NB4 (cell line): Measurements from ENCODE around the gene TSPAN10.

Experiments
- DNase-seq: peaks from one replicate; pipeline ENCODE4 v3.0.0; 2010; ENCODE audit warnings: low read depth
- H3K4me3 ChIP-seq: one replicate; pipeline ENCODE4 v1.5.1; 2011; ENCODE audit warnings: mild to moderate bottlenecking, low read depth, low read length, moderate library complexity
- CTCF ChIP-seq: IDR thresholded peaks from one replicate; pipeline ENCODE4 v1.5.1; 2012; ENCODE audit warnings: low read depth, low read length
- MAX ChIP-seq: IDR thresholded peaks from 2 replicates; pipeline ENCODE4 v1.6.1; 2011; ENCODE audit warnings: low read depth, low read length
- MYC ChIP-seq: IDR thresholded peaks from 2 replicates; pipeline ENCODE4 v1.6.1; 2011; ENCODE audit warnings: low read depth, low read length
- POLR2A ChIP-seq: IDR thresholded peaks from 2 replicates; pipeline ENCODE4 v1.6.1; 2011; ENCODE audit warnings: mild to moderate bottlenecking; ENCODE audit not compliant: insufficient read length; ENCODE audit errors: extremely low read depth

TSPAN10 gene

GRCh38 chr17:81651692-81652091 is 14.7 kb downstream of the TSPAN10 start:
- no peak overlapping the region for H3K4me3 ChIP-seq
- no peak for DNase-seq
- TF ChIP-seq CTCF (no peak), MAX (no peak), POLR2A (no peak), MYC (no peak)

- H3K4me3 ChIP-seq = no peak overlapping the region
- TF ChIP-seq POLR2A (no peak), MYC (no peak), CTCF (no peak), MAX (peak; percentile 13; the same call in 1 of the 2 replicates)
- no peak for DNase-seq
Measured at GRCh38 chr17:81652906-81653771, 16.1 kb downstream of the TSPAN10 start.

GRCh38 chr17:81655378-81656117 is 18.6 kb downstream of the TSPAN10 start:
- DNase-seq = no peak
- no peak for TF ChIP-seq CTCF
- no peak for TF ChIP-seq MAX
- no peak for TF ChIP-seq MYC
- no peak for TF ChIP-seq POLR2A
- no peak overlapping the region for H3K4me3 ChIP-seq

- DNase-seq = peak; percentile 71
Measured at GRCh38 chr17:81656118-81656743, 19.2 kb downstream of the TSPAN10 start, which contains the start of gene PDE6G. Gene PDE6G (minus strand): TSS chr17:81656542. CDS start chr17:81653305, 3,237 bp downstream.

GRCh38 chr17:81656835-81657234 is 19.8 kb downstream of the TSPAN10 start:
- H3K4me3 ChIP-seq = no peak overlapping the region
- no peak for TF ChIP-seq MYC
- TF ChIP-seq MAX = no peak
- no peak for TF ChIP-seq CTCF
- TF ChIP-seq POLR2A = no peak
- DNase-seq = peak; percentile 65

More at GRCh38 chr17:81656118-81656743, 19.2 kb downstream of the TSPAN10 start, which contains the start of gene PDE6G:
- no peak within 1 kb of the TSS for H3K4me3 ChIP-seq
- TF ChIP-seq MYC (no peak), POLR2A (no peak)

GRCh38 chr17:81659038-81659437 is 22.0 kb downstream of the TSPAN10 start:
- DNase-seq = no peak
- H3K4me3 ChIP-seq = no peak overlapping the region
- TF ChIP-seq MYC = no peak
- TF ChIP-seq POLR2A = no peak
- no peak for TF ChIP-seq MAX
- TF ChIP-seq CTCF = no peak
